Neural progenitor cell (in vitro differentiated cells): ENCODE results near the gene BRD1.

Experiments used
- EZH2 ChIP-seq: fragments of 200-600 bp; sonication (generic); IDR thresholded peaks from 2 replicates; pipeline ENCODE4 v1.6.1; 2017; ENCODE audit warnings: antibody characterized with exemption, mild to moderate bottlenecking, moderate library complexity
- TF ChIP-seq, protein P1 (sequence below): fragments of 200-600 bp; sonication (generic); IDR thresholded peaks from 2 replicates; pipeline ENCODE4 v1.5.1; 2017; ENCODE audit warnings: antibody characterized with exemption, mild to moderate bottlenecking

DNA sequence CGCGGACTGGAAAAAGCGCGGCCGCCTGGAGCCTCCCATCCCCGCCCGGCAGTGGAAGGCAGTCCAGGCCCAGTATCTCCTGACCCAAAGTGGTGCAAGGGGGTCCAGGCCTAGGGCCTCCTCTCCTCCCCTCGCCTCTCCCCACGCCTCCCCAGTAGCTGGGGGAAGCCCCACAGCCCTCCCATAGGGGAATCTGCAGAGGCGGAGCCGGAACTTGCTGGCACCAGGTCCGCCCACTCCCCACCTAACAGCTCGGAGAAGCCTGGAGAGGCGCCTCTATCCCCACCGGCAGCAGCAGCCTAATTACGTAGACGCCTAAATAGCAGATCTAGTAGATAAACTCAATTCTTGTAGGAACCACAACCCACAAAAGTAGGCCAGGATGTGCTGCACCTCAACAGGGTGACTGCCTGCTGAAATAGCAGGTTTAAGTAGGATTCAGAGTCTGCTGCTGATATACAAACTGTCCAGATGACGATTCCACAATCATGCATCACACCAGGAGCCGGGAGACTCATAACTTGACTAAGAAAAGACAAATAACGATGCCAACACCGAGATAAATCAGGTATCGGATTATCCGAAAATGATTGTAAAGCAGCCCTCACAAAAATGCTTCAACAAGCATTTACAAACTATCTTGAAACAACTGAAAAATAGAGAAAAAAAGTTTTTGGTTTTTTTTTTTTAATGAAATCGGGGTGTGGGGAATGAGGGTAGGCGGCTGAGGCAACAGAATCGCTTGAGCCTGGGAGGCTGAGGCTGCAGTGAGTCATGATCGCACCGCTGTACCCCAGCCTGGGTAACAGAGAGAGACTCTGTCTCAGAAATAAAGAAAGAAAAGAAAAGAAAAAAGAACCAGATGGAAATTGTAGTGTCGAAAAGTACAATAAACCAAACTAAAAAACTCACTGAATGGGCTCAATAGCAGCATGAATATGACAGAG is 11.4 kb upstream of the BRD1 start:
- TF ChIP-seq, protein P1, sequence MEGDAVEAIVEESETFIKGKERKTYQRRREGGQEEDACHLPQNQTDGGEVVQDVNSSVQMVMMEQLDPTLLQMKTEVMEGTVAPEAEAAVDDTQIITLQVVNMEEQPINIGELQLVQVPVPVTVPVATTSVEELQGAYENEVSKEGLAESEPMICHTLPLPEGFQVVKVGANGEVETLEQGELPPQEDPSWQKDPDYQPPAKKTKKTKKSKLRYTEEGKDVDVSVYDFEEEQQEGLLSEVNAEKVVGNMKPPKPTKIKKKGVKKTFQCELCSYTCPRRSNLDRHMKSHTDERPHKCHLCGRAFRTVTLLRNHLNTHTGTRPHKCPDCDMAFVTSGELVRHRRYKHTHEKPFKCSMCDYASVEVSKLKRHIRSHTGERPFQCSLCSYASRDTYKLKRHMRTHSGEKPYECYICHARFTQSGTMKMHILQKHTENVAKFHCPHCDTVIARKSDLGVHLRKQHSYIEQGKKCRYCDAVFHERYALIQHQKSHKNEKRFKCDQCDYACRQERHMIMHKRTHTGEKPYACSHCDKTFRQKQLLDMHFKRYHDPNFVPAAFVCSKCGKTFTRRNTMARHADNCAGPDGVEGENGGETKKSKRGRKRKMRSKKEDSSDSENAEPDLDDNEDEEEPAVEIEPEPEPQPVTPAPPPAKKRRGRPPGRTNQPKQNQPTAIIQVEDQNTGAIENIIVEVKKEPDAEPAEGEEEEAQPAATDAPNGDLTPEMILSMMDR = no peak
- no peak for TF ChIP-seq EZH2
